ENCODE data around the gene ZC3H7B.

DNA sequence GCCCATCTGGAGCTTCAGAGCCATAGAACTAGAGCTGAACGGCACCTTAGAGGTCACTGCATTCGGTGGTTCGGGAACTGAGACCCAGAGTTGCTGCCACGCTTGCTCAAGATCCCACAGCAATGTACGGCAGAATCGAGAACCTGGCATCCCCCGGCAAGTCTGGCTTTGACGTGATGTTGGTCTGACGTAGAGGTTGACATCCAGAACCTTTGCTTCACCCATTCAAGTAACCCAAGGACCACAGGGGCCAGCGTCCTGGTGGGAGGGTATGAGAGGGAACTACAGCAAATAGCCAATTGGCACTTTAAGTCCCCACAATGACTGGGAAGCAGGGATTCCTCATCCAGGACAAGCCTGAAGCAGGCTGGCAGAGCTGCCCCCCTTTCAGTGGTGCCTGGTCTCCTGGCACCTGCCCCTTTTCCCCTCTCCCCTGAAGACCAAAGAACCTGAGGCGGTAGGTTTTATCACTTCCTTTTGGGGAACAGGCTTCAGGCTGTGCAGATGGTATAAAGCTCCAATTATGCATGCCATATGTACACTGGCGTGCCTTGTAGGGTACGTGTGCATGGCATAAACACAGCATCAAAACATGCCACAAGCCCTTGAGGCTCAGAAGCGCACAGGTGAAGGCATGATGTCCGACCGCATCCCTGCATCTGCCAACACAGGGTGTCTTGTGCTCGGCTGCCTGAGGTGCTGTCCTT lies 65.2 kb downstream of the ZC3H7B start:
- TF ChIP-seq, protein P1, sequence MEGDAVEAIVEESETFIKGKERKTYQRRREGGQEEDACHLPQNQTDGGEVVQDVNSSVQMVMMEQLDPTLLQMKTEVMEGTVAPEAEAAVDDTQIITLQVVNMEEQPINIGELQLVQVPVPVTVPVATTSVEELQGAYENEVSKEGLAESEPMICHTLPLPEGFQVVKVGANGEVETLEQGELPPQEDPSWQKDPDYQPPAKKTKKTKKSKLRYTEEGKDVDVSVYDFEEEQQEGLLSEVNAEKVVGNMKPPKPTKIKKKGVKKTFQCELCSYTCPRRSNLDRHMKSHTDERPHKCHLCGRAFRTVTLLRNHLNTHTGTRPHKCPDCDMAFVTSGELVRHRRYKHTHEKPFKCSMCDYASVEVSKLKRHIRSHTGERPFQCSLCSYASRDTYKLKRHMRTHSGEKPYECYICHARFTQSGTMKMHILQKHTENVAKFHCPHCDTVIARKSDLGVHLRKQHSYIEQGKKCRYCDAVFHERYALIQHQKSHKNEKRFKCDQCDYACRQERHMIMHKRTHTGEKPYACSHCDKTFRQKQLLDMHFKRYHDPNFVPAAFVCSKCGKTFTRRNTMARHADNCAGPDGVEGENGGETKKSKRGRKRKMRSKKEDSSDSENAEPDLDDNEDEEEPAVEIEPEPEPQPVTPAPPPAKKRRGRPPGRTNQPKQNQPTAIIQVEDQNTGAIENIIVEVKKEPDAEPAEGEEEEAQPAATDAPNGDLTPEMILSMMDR (conservative IDR thresholded peaks at IDR 0.05) = no peak
- TF ChIP-seq EZH2 (IDR thresholded peaks at IDR 0.05; ENCODE audit: low read depth) = no peak

All from PC-9 (cell line).